Body of pancreas (tissue), 4 donors: ENCODE data around the gene LIN7A.

Experiments used
- POLR2A ChIP-seq, 3 donors: fragments of 450-650 bp; IDR thresholded peaks; one replicate each; pipeline ENCODE4 v1.6.1; 2016; ENCODE audit warnings: antibody characterized with exemption in 3 of 3, mild to moderate bottlenecking in 2 of 3
- TF ChIP-seq, protein P1 (sequence below), 7 experiments: fragments of 450-650 bp in 4 of 7; fragments of 200-600 bp in 3 of 7; sonication (generic) in 3 of 7; IDR thresholded peaks; one replicate each; pipeline ENCODE4 v1.5.1; 2016 to 2019; ENCODE audit warnings: antibody characterized with exemption in 7 of 7

DNA sequence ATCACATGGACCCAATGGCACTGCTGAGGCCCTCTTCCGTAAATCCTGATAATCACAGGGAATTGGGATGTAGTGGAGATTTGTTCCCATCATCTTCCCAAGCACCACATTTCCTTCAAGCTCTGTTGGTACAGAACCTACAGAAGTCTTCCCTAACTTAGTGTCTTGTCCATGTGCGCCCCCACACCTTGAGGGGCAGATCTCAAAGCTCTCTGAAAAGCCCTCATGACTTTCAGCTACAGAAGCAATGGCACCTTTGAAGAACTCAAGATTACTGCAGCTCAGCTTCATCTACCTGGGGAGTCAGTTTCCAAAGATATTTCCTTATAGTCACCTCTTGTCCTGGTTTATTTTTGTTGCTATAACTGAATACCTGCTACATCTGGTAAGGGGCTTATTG, 166.8 kb downstream of the LIN7A start:
- TF ChIP-seq, protein P1, sequence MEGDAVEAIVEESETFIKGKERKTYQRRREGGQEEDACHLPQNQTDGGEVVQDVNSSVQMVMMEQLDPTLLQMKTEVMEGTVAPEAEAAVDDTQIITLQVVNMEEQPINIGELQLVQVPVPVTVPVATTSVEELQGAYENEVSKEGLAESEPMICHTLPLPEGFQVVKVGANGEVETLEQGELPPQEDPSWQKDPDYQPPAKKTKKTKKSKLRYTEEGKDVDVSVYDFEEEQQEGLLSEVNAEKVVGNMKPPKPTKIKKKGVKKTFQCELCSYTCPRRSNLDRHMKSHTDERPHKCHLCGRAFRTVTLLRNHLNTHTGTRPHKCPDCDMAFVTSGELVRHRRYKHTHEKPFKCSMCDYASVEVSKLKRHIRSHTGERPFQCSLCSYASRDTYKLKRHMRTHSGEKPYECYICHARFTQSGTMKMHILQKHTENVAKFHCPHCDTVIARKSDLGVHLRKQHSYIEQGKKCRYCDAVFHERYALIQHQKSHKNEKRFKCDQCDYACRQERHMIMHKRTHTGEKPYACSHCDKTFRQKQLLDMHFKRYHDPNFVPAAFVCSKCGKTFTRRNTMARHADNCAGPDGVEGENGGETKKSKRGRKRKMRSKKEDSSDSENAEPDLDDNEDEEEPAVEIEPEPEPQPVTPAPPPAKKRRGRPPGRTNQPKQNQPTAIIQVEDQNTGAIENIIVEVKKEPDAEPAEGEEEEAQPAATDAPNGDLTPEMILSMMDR (IDR thresholded peaks at IDR 0.05): no peak
- TF ChIP-seq POLR2A (IDR thresholded peaks at IDR 0.05): no peak
